Loucy (cell line): Measurements from ENCODE around the gene MYCBPAP.

Experiments used
- CTCF ChIP-seq: fragments of 200-600 bp; sonication (generic); conservative IDR thresholded peaks from 2 replicates; pipeline ENCODE4 v1.5.1; 2014; ENCODE audit warnings: mild to moderate bottlenecking, antibody characterized with exemption, low read length
- EZH2phosphoT487 ChIP-seq: fragments of 200-600 bp; IDR thresholded peaks from 2 replicates; pipeline ENCODE4 v1.6.1; 2018; ENCODE audit warnings: antibody characterized with exemption, mild to moderate bottlenecking, moderate library complexity, borderline replicate concordance

DNA sequence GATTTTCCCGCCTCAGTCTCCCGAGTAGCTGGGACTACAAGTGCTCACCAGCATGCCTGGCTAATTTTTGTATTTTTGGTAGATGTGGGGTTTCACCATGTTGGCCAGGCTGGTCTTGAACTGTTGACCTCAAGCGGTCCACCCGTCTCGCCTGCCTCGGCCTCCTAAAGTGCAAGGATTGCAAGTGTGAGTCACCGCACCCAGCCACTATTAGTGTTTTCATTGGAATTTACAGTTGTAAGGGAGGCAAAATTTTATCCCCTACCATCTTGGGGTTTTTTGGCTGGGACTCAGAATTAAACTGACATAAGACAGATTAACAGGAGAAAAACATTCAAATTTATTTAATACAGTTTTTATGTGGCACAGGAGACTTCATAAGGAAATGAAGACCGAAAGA, 12.3 kb upstream of the MYCBPAP start:
- TF ChIP-seq CTCF (no peak), EZH2phosphoT487 (no peak)
